Stimulated activated CD4-positive, alpha-beta T cell treated with anti-CD3 and anti-CD28 coated beads, Interleukin-1b, Interleukin-23, amount 100 ng/mL, for 1 hour (primary cell): Measurements from ENCODE around the gene MGAT4D.
"Not testable (repeated sequence)": the region's sequence is repeated elsewhere in the genome, so short reads cannot be mapped to it uniquely, and the experiment has no call there.

Experiments used
- DNase-seq, 2 donors: peaks; one replicate each; pipeline ENCODE4 v3.0.0-alpha.2; 2020; ENCODE audit warnings: low read depth in 2 of 2

Gene MGAT4D

DNA sequence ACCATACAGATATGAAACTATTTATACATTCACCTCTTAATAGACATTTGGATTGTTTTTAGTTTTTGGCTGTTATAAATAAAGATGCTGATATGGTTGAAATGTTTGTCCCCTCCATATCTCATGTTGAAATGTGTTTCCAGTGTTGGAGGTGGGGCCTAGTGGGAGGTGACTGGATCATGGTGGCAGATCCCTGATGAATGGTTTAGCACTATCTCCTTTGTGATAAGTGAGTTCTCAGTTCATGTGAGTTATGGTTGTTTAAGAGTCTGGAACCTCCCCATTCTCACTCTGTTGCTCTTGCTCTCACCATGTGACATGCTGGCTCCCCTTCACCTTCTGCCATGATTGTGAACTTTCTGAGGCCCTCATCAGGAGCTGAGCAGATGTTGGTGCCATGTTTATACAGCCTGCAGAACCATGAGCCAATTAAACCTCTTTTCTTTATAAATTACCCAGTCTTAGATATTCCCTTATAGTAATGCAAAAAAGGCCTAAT, 58.4 kb downstream of the MGAT4D start:
- no peak for DNase-seq

DNA sequence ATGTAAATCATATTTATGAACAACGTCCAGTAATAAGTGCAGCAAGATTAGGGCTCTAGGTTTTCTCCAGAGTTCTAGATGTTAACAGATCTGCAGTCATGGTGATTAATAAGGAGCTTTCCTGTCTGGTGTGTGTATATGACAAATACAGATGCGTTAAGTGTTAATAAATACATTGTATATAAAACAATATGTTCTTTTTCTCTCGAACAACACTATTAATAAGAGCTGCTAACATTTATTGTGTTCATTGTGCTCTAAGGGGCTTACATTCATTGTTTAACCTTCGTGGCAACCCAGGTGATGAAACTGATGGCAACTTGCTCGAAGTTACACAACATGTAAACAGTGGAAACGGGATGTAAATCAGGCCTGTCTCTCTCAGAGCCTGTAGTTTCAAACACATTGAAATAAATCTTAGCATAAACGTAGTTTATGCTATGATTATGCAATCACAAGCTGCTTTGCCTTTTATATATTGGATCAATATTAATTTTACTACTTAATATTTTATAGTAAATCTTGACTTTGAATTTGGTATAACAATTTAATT, 70.1 kb downstream of the MGAT4D start:
- no peak for DNase-seq

DNA sequence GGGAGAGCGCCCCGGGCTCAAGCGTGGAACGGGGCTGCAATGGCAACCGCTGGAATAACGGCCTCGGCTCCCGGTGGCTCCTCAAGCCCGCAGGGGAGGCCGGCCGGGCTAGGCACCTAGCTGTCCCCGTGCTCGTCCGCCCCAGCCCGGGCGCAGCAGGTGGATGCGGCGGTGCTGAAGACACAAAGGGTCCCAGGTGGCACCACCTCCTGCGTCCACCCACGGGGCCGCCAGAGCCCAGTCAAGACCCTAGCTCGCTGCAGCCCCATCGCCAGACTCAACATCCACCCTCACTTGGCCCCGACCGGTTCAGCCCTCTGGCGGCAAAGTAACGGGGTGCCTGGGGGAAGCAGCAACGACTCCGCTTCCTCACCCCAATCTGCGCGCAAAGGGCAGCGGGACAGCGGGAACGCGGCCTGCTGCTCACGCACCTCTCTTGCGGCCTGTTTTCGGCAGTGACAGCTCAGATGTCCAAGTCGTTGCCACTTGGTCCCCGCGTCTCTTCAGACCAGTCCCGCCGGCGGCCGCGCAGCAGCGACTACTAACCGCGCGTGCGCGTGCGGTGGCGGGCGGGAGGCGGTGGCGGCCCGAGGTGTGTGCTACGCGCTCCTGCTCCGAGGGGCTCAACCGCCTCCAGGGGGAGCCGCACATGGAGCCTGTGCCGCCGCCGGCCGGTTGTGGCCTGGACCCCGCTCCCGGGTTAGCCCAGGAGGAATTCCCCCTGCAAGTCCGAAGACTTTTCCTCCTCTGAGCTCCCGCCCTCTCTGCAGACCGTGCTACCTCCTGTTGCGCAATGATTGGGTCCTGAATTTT, 70.8 kb downstream of the MGAT4D start, which contains the start of gene CLGN:
CLGN (minus strand) TSS at position 543 of the 813 bp plus-strand sequence. CDS start 14,570 bp downstream, outside the sequence.
- DNase-seq, result peak in 1 of 2 donors; percentile 21

DNA sequence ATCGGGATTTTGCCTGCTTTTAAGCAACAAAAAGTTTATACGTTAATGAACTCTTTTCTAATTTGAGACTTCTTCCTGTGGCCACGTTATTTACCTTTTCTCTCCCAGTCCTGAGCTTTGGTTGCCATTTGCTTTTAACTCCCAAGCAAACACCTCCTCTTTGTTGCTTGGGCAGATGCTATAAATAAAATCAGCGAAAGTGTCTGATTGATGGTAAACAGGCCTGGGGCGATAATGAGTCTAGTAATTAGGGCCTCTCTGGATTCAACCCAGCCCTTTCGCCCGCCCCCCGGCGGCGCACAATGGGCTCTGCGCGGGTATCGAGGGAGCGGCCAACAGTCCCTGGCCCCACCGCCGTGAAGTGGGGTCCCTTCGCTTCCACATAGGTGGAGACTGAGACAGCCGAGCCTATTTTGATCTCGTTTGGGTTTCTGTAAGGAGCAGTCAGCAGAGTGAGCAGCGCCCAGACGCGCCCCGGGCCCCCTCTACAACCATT, 71.4 kb downstream of the MGAT4D start:
- no peak for DNase-seq

DNA sequence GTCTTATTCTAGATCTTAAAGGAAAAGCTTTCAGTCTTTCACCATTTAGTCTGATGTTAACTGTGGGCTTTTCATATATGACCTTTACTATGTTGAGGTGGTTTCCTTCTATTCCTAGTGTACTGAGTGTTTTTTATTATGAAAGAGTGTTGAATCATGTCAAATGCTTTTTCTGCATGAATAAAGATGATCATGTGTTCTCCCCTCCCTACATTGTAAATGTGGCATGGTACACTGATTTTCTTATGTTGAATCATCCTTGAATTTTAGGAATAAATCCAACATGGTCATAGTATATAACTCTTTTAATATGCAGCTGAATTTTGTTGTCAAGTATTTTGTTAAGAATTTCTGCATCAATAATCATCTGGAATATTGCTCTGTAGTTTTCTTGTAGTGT, 75.0 kb downstream of the MGAT4D start:
- no peak for DNase-seq

DNA sequence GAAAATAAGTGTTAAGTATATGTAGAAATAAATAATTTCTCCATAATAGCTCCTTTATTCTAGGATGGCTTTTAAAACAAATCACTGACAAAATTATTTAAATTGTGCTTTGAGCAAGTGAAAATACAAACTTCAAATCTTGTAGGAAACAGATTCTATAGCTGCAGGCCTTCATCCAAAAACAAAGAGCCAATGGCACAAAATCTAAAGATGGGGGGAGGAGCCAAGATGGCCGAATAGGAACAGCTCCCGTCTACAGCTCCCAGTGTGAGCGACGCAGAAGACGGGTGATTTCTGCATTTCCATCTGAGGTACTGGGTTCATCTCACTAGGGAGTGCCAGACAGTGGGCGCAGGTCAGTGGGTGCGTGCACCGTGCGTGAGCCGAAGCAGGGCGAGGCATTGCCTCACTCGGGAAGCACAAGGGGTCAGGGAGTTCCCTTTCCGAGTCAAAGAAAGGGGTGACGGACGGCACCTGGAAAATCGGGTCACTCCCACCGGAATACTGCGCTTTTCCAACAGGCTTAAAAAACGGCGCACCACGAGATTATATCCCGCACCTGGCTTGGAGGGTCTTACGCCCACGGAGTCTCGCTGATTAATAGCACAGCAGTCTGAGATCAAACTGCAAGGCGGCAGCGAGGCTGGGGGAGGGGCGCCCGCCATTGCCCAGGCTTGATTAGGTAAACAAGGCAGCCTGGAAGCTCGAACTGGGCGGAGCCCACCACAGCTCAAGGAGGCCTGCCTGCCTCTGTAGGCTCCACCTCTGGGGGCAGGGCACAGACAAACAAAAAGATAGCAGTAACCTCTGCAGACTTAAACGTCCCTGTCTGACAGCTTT, 84.7 kb downstream of the MGAT4D start:
- DNase-seq, result not testable (repeated sequence)

DNA sequence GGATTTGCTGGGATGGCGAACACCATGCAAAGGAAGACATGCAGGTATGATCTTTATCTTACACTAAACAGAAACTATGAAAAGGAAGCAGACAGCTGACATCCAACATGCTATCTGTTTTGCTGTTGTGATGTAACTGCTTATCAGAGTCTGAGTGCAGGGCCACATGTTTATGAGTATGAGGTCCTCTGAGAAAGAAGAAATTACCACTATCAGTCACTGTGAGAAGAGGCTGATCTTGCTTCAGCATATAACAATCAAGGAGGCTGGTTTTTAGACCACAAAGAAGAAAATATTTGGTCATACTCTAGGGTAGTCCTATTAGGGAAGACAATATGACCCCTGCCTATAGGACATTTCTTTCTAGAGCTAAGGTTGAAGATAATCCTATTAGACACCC, 89.1 kb downstream of the MGAT4D start:
- DNase-seq, result no peak

DNA sequence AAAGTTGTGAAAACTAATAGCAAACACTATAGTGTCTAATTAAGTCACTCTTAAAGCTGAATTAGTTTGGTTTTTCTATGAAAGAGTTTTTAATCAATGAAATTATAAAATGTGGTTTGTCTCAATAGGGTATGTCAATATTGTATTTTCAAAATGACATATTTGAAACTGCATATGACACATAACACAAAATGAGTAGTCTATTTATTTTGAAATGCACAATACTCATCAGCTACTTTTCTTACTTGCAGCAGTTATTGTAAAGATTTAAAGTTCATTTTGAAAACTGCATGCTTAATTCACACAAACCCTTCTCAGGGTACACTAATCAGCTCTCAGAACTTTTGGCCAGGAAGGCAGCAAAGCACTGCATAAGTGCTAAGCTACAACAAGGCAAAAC, 91.8 kb downstream of the MGAT4D start:
- DNase-seq, result no peak

DNA sequence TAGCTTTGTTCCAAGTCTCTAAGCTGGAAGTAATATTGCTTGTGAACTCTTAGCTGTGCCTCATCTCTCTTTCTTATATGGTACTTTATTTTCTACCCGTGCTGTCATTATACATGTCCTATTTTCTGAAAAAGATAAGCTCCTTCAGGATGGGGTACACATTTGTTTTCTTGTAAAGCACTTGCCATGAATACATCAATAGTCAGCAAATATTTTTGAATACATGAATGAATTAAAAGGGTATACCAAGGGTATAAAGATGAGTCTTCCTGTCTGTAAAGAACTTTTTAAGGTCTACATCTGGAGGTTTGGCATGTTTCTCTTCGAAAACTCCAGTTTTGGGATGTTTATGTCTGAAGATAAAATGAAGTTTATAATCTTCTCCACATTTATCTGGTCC, 98.0 kb downstream of the MGAT4D start:
- no peak for DNase-seq

DNA sequence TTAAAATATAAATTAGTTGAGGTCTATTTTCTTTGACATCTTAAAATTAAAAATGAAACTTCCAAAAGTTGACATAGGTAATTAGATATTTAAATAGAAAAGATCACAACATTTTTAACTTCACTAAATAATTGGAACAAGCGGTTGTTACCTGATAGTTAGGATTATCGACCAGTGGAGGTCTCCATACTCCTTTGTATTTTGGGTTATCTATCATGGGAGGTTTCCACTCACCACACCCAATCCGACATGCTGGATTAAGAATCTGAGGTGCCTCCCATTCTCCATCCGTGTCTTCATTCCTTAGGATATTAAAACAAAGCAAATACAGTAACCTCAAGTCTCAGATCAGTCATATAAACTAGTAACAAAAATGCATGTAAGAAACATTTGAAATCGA, 102.4 kb downstream of the MGAT4D start:
- DNase-seq, result no peak
